ENCODE measurements around the gene MZF1.

The MZF1 gene

DNA sequence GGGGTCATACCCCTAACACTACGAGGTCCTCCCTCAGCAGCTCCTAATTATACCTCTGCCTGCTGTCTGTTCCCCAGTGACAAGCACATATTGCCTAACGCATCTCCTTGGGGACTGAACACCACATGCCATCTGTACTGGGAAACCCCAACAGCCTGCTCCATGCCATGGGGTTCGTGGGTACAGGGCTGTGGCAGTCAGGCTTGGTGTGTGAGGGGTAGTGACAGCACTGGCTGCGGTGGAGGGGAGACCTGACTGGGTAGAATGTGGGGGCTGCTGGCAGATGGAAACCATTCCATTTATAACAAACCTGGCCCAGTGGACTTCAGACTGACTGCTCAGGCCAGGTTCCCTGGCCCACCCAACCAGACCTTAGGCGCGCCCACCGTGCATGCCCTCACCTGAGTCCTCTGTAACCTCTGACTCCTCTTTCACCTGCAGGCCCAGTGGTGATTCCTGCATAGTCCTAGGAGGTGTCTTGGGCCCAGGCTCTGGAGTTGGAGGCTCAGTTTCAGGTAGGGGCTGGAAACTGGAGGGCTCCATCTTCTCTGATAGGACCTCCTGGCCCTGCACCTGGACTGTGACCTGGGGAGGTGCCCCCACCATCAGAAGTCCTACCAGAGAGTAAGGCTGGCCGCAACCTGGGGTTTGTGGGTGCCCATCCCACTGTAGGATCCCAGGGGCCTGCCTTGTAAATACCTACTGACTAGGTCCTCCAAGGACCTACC is 3.0 kb downstream of the MZF1 start:
- peak; percentile 29 for DNase-seq

DNA sequence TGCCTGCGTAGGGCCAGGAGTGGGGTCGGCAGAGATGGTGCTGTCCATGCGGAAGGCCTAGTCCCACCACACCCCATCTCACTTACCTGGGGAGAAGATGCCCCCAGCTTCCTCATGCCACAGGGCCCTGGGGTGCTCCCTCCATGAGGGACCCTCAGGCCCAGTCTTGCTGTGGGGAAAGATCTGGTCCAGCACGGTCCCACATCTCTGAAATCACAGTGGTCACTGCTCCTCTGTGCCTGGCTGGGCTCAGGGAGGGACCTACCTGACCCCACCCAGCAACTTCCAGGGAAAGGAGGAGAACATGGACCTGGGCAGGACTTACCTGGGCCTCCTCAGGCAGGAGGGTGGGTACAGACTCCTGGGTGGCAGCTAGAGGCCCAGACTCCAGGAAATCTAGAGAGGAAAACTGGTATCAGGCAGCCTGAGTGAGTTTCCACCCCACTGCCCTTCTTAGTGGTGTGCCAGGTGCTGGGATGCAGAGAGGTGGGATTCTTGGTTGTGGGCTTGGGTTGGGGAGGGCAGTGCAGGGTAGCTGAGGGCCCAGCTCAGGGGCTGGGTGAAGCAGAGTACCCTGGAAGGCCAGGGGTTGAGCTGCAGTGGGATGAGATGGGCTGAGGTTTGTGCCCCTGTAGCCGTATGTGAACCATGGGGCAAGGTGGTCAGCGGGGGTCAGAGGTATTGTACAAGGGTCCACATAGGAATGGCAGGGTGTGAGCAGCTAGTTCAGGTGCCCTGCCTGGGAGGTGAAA is 3.8 kb downstream of the MZF1 start:
- DNase-seq: peak; percentile 24

GRCh38 chr19:58568453-58569130 is 4.5 kb downstream of the MZF1 start:
- DNase-seq: peak; percentile 22

GRCh38 chr19:58566989-58567388 is 6.1 kb downstream of the MZF1 start:
- no peak for DNase-seq

DNA sequence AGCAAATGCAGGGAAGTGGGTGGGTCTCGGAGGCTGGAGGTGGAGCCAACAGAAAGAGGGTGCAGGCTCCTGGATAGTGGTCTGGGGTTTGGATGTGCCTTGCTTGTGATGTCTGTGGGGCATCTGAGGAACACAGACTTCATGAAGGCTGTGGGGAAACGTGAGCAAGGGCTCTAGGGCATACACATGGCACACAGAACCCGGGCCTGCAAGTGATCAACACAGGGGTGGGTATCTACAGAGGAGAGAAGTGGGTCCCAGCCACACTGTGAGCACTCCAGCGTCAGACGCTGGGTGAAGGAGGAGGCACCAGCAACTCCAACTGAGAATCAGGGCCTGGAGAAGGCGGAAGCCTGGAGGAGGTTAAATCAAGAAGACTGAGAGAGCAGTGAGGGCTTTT is 9.3 kb downstream of the MZF1 start:
- no peak for DNase-seq

GRCh38 chr19:58563034-58563573 is 10.0 kb downstream of the MZF1 start:
- no peak for DNase-seq

DNA sequence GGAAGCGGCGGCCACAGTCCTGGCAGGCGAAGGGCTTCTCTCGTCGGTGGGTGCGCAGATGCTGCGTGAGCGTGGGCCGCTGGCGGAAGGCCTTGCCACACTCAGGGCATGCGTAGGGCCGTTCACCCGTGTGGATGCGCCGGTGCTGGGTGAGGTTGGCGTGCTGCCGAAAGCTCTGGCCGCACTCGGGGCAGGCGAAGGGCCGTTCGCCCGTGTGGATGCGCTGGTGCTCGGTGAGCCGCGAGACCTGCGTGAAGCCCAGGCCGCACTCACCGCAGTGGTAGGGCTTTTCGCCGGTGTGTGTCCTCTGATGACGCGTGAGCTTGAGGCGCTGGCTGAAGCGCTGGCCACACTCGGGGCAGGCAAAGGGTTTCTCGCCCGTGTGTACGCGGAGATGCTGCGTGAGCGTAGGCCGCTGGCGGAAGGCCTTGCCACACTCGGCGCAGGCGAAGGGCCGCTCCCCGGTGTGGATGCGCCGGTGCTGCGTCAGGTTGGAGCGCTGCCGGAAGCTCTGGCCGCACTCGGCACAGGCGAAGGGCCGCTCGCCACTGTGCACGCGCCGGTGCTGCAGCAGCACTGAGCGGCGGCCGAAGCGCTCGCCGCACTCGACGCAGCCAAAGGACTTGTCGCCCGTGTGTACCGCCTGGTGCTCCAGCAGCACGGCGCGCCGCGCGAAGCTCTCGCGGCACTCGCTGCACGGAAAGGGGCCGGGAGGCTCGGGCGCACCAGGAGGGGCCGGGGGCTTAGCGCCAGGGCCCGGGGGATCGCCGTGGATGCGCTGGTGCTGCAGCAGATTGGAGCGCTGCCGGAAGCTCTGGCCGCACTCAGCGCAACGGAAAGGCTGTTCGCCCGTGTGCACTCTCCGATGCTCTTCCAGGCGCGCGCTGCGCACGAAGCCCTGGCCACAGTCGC is 10.8 kb downstream of the MZF1 start:
- peak; percentile 55 for DNase-seq

DNA sequence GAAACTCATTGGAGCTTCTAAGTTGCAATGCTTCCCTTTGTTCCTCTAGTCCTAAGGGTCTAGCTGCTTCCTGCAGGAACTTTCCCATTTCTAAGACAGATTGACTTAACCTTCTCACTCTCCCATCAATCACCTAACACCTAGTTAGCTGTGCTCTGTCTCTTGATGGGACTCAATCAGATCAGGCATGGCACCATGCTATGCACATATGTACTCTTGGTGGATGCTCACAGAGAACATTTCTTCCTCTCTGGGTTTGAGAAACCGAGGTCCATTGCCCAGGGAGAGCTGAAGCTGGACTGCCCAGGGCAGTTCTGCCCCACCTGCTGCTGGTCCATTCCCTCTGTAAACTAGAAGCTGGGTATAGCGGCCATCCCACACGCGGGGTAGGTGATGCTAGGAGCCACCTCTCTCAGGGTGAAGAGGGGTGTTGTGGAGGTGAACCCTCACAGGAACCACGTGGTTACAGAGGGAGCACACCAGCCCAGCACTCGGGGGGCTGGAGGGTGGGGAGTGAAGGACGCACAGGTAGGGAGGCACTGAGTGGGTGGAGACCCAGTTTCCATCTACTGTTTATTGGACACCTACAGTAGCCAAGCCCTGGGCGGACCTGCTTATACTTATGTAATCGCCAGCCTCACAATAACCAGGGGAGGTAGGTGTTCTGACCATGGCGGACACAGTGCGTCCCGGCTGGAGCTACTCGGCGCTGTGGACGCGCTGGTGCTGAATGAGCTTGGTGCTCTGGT is 11.6 kb downstream of the MZF1 start:
- no peak for DNase-seq

- no peak for DNase-seq
These were observed 12.2 kb downstream of the MZF1 start for GRCh38 chr19:58560921-58561320.

- no peak for DNase-seq
These were observed 12.9 kb downstream of the MZF1 start for GRCh38 chr19:58560007-58560887.

GRCh38 chr19:58559275-58560006 is 13.7 kb downstream of the MZF1 start:
- DNase-seq: peak; percentile 75

DNA sequence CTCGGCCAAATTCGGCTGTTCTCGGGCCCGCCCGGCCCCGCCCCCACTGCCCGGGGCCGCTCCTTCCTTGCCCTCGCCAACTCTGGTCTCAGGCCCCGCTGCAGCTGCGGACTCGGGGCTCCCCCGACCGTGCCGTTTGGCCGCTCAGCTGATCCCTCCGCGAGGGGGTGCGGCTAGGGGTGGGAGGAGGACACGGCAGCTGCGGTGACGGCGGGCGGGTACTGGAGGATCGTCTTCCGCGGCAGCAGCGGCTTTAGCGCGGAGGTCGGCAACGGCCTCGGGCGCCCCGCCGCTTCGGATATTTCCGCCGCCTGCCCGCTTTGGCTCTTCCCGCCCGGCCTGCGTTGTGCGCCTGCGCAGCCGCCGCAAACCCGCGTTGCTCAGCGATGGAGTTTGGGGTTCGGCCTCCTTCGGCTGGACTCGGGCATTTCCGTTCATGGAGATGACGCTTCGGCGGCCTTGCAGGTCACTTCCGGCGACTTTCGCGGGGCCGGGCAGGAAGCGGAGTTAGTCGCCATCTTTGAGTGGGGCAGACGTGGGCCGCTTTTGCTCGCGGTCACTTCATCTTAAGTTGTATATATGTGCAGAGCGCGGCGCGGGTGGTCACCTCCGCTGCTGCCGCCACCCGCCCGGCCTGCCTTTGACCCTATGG is 14.4 kb downstream of the MZF1 start:
- peak; percentile 100 for DNase-seq

GRCh38 chr19:58558066-58558622 is 15.0 kb downstream of the MZF1 start, which contains the start of gene UBE2M:
Gene UBE2M (minus strand): TSS chr19:58558611. CDS start chr19:58558381, 230 bp downstream.
- peak; percentile 73 for DNase-seq

DNA sequence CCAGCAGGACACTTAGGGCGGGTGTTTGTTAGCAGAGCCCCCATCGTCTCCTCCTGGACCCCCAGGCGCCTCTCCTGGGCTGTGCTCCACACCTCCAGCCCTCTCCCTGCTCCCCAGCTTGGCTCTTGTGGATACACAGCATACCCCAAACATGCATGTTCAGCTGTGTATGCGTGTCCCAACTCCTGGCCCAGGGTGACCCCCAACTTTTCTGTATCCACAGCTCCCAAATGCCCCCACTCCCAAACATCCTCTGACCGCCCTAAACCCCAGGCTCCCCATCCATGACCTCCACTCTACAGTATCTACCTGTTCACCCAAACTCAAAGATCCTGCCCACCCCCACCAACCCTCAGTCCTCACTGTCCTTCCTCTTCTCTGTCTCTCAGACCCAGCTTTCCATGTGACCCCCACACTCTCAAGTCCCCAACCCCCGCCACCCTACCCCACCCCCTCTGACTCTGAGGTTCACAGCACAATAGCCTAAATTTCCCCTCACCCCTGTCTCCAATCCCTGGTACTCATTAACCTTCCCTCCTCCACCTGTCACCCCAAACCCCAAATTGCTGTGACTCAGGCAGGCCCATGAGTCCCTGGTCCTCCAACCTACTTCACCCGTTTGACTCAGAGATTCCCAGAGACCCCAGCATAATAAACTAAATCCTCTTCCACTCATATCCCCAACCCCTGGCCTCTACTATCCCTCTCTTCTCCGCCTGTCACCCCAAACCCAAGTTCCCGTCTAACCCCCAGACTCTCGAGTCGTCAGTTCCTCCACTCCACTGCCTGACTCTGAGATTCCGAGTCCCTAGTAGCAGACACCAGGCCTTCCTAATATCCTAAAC is 15.7 kb downstream of the MZF1 start:
- no peak for DNase-seq

DNA sequence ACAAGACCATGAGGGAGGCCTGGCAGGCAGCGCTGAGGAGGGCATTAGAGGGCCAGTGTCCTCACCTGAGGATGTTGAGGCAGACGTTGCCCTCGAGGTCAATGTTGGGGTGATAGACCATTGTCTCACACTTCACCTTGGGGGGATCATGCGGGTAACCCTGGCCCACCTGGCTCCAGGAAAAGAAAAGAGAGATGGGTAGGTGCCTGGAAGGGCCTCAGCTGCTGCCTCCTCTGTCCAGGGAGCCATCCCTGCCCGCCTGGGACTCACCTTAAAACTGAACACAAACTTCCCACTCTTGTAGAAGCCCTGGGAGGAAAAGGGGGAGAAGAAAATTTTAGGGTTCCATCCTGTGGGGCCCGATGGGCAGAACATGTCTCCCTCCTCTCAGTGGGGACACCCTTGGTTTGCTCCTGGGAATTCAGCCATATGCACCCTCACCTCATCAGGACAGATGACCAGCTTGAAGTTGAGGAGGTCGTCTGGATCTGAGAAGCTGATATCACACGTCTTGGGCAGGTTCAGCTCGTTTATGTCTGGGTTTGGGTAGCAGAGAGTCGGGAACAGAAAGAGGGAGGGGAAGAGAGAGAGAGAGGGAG is 16.4 kb downstream of the MZF1 start:
- DNase-seq: no peak

DNA sequence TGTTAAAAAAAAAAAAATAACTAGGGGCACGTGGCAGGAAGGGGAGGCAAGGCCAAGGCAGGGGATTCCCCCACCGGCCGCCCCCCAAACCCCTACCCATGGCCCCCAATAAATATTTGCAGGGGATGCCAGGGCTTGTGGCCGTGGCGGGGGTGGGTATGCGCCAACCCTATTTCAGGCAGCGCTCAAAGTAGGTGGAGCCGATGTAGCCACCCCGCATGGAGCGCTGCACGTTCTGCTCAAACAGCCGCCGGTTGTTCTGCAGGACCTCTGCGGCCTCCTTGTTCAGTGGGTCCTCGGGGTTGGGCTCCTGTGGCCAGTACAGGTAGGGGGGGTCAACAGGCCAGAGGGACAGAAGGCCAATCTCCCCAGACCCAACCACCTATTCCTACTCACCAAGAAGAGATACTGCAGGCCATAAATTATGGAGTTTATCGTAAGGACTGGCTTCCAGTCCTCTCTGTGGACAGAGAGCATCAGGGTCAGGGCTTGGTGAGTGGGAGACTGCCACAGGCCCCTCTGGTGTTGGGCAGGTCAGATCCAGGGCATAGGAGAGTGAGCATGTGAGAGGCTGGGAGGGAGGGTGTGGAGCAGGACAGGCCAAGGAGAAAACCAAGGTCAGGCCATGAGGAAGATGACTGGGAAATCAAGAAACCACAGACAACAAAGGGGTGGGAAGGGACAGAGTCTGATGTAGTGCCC is 17.1 kb downstream of the MZF1 start:
- no peak for DNase-seq

DNA sequence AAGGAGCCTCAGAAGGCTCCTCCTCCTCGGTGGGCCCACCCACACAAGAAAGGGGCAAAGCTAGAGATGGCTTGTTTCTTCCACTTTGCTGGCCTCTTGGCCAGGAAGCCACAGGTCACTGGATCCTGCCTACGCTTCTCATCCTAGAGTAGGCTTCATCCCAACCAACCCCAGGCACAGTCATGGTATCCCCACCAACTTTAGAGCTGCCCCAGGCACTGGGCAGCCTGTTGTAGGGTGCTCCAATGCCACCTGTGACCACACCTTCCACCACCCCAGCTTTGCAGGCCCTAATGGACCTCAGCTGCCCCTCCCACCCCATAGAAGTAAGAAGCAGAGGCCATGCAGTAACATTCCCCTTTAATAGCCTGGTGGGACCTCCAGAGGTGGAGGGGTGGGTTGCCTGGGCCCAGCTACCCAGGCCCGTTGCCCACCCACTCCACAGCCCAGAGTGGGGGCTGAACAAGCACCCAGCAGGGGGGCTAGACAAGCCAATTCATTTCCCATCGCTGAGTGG is 17.7 kb downstream of the MZF1 start:
- no peak for DNase-seq
